ENCODE measurements around the gene NACAD. TPM values are rescaled to one million over a fixed set of nuclear protein-coding genes. Genes with fewer than 3 reads are reported as not detected.

NACAD gene
- polyA plus RNA-seq, 1 experiment: 0.64 TPM

DNA sequence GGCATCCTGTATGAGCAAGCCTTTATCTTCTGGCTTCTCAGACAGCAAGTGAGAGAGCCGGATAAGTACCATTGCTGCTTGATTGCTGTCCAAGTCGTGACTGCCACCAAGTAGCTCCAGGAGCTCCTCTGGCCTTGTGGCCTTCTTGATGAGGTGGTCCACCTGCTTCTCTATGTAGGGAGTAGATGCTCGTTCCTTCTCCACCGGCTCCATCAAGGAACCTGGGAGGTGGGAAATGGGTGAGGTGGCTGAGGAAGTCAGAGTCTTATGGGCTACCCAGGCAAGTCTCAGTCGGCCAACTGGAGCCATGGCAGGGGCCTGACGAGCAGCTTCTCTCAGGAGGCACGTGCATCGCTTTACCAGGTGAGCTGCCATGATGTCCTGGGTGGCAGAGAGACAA is 20.1 kb upstream of the NACAD start:
- TF ChIP-seq, protein P1, sequence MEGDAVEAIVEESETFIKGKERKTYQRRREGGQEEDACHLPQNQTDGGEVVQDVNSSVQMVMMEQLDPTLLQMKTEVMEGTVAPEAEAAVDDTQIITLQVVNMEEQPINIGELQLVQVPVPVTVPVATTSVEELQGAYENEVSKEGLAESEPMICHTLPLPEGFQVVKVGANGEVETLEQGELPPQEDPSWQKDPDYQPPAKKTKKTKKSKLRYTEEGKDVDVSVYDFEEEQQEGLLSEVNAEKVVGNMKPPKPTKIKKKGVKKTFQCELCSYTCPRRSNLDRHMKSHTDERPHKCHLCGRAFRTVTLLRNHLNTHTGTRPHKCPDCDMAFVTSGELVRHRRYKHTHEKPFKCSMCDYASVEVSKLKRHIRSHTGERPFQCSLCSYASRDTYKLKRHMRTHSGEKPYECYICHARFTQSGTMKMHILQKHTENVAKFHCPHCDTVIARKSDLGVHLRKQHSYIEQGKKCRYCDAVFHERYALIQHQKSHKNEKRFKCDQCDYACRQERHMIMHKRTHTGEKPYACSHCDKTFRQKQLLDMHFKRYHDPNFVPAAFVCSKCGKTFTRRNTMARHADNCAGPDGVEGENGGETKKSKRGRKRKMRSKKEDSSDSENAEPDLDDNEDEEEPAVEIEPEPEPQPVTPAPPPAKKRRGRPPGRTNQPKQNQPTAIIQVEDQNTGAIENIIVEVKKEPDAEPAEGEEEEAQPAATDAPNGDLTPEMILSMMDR (IDR thresholded peaks at IDR 0.05; ENCODE audit: low read depth, low read length): no peak
- H3K27ac ChIP-seq (ENCODE audit: low read depth, low read length): no peak overlapping the region
- no peak for DNase-seq (ENCODE audit: low read depth, low spot score)
- CTCF ChIA-PET: interaction anchor here (0.5 kb wide), 1 partner anchor 100 kb away, joined by 3 read pairs; no protein-coding TSS in a partner anchor
- H3K9me3 ChIP-seq (ENCODE audit: control insufficient read depth, insufficient read depth, low read length): no peaks in the 10 kb centered on the region; the same call in 1 of the 2 replicates
- POLR2A ChIA-PET: no interaction called here
- H3K4me3 ChIP-seq (ENCODE audit: low read depth, low read length): no peak overlapping the region
- no peaks in the 10 kb centered on the region for H3K27me3 ChIP-seq (ENCODE audit: control insufficient read depth, insufficient read depth, low read length)

DNA sequence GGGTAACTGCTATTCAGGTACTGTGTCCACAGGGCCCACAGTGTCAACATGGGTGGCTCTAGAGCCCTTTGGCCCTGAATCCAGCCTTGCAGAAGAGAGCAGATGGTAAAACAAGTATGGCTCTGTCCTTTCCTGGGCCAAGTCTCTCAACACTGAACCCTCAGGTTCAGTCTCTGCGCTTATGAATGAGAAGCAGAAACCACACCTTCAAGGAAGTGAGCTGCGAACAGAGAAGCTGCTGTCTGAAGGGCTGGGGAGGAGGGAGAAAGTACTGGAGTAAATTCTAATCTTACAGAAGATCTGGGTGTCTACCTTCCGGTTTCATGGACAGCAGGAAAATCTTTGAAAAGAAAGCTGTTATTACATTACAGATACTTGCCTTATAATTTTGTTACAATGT is 18.6 kb upstream of the NACAD start:
- Histone ChIP-seq H3K27ac (ENCODE audit: low read depth, low read length) (no peak overlapping the region), H3K9me3 (ENCODE audit: control insufficient read depth, insufficient read depth, low read length) (no peaks in the 10 kb centered on the region; the same call in 1 of the 2 replicates), H3K4me3 (ENCODE audit: low read depth, low read length) (no peak overlapping the region), H3K27me3 (ENCODE audit: control insufficient read depth, insufficient read depth, low read length) (no peaks in the 10 kb centered on the region)
- ChIA-PET CTCF (interaction anchor here (0.9 kb wide), 1 partner anchor 29 kb away, joined by 4 read pairs; no protein-coding TSS in a partner anchor), POLR2A (no interaction called here)
- DNase-seq (ENCODE audit: low read depth, low spot score): no peak
- TF ChIP-seq, protein P1 (IDR thresholded peaks at IDR 0.05; ENCODE audit: low read depth, low read length): no peak

DNA sequence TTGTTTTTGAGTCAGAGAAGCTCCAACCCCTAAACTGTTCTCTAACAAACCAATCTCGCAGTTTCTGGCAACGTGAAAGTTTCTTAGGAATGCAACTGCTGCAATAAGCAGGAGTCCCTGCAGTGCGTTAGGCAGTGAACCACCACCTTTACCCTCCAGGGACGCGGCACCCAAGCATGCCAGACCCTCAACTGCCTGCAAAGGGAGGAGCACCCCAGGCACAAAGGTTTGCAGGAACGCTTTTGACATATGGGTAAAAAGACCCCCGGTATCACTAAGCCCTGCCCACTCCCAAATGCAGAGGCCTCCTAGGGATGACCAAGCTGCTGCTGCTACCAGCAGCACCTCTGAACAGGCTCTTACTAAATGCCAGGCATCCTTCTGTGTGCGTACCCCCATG is 18.1 kb upstream of the NACAD start:
- Histone ChIP-seq H3K27me3 (ENCODE audit: control insufficient read depth, insufficient read depth, low read length) (no peaks in the 10 kb centered on the region), H3K27ac (ENCODE audit: low read depth, low read length) (no peak overlapping the region), H3K9me3 (ENCODE audit: control insufficient read depth, insufficient read depth, low read length) (no peaks in the 10 kb centered on the region; the same call in 1 of the 2 replicates), H3K4me3 (ENCODE audit: low read depth, low read length) (no peak overlapping the region)
- CTCF ChIA-PET: interaction anchor here (0.9 kb wide), 1 partner anchor 30 kb away, joined by 4 read pairs; no protein-coding TSS in a partner anchor
- POLR2A ChIA-PET: no interaction called here
- DNase-seq (ENCODE audit: low read depth, low spot score): no peak
- TF ChIP-seq, protein P1 (IDR thresholded peaks at IDR 0.05; ENCODE audit: low read depth, low read length): no peak

DNA sequence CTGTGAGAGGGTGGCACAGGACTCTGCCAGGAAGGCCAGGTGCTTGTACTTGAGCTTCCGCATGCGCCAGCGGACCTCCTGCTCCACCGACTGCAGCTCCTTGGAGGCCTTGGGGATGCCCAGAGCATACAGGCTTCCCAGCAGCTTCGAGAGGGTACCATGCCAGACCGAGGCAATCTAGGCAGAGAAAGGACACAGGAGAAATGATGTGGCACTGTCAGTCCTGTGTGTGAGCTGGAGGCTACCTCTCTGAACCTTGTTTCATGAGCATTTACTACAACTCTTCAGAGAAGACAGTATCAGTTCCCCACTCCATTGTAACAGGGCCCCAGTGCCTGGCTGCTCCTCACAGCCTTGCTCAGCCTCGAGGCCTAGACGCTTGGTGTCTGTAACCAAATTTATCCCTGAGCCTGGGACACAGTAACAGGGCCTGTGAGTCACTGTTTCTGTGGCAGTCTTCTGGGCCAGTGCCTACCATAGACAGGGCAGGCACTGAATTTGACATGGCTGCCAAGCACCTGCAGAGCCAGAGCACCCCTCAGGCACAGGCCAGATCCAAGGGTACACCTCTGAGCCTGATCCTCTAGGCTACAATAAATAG is 16.9 kb upstream of the NACAD start:
- H3K4me3 ChIP-seq (ENCODE audit: low read depth, low read length): no peak overlapping the region
- CTCF ChIA-PET: no interaction called here
- DNase-seq (ENCODE audit: low read depth, low spot score): no peak
- H3K27ac ChIP-seq (ENCODE audit: low read depth, low read length): no peak overlapping the region
- no peaks in the 10 kb centered on the region for H3K27me3 ChIP-seq (ENCODE audit: control insufficient read depth, insufficient read depth, low read length)
- POLR2A ChIA-PET: interaction anchor here (0.6 kb wide), 1 partner anchor 519 kb away, joined by 3 read pairs; no protein-coding TSS in a partner anchor
- TF ChIP-seq, protein P1 (IDR thresholded peaks at IDR 0.05; ENCODE audit: low read depth, low read length): no peak
- no peaks in the 10 kb centered on the region for H3K9me3 ChIP-seq (ENCODE audit: control insufficient read depth, insufficient read depth, low read length)

DNA sequence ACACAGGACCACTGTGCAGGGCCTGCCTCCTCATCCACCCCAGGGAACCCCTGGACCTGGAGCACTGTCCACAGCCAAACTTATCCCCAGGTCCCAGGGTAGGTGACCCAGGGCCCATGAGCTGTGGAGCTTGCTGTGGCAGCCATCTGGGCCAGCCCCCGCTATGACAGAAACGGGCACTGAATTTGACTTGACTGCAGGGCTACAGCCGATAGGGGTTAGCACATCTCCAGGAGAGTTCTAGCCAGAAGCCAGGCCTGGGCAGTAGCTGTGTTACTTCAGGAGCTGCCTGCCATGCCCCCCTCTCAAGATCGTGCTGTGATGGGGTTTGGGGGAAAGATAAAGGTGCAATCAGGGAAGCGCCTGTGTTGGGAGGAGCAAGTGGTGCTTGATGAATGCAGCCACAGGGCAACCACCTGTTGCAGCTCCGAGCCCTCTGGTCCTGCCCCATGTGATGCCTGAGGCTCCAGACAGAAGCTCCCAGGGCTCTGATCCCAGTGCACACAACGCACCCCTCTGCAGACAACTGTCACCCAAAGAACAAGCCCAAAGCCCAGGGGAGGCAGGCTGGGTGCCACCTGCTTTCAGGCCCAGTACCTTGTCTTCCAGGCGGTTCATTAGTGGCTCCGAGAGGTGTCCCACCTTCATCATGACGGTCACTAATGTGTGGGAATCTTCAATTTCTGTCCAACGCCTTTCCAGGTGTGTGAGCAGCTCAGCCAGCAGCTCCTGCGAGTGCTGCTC is 16.2 kb upstream of the NACAD start:
- TF ChIP-seq, protein P1 (IDR thresholded peaks at IDR 0.05; ENCODE audit: low read depth, low read length): no peak

More for the DNA sequence above, 16.2 kb upstream of the NACAD start:
- Histone ChIP-seq H3K4me3 (ENCODE audit: low read depth, low read length) (no peak overlapping the region), H3K27me3 (ENCODE audit: control insufficient read depth, insufficient read depth, low read length) (no peaks in the 10 kb centered on the region), H3K27ac (ENCODE audit: low read depth, low read length) (no peak overlapping the region), H3K9me3 (ENCODE audit: control insufficient read depth, insufficient read depth, low read length) (no peaks in the 10 kb centered on the region)
- ChIA-PET CTCF (no interaction called here), POLR2A (interaction anchor here (0.6 kb wide), 1 partner anchor 518 kb away, joined by 3 read pairs; no protein-coding TSS in a partner anchor)
- no peak for DNase-seq (ENCODE audit: low read depth, low spot score)
